ENCODE data around the gene CHMP4A.

The CHMP4A gene

GRCh38 chr14:24194873-24195185 is 18.5 kb downstream of the CHMP4A start:
- DNase-seq = no peak

GRCh38 chr14:24194186-24194872 is 19.0 kb downstream of the CHMP4A start:
- DNase-seq = no peak

GRCh38 chr14:24192933-24193332 is 20.4 kb downstream of the CHMP4A start:
- DNase-seq = no peak

GRCh38 chr14:24190416-24190815 is 22.9 kb downstream of the CHMP4A start:
- no peak for DNase-seq

- DNase-seq = no peak
Measured at GRCh38 chr14:24189460-24189859, 23.8 kb downstream of the CHMP4A start.

- DNase-seq = no peak
Measured at GRCh38 chr14:24189059-24189375, 24.3 kb downstream of the CHMP4A start.

GRCh38 chr14:24188251-24189058 is 24.8 kb downstream of the CHMP4A start, which contains the start of gene IPO4:
Gene IPO4, minus strand, starts transcription at chr14:24188816. Its CDS starts 29 bp downstream, at chr14:24188787.
- peak; percentile 82 for DNase-seq

GRCh38 chr14:24187539-24187915 is 25.8 kb downstream of the CHMP4A start:
- DNase-seq = no peak

- no peak for DNase-seq
Measured at GRCh38 chr14:24186831-24187538, 26.3 kb downstream of the CHMP4A start.

GRCh38 chr14:24185741-24186140 is 27.5 kb downstream of the CHMP4A start:
- DNase-seq = no peak

- no peak for DNase-seq
Measured at GRCh38 chr14:24185026-24185425, 28.3 kb downstream of the CHMP4A start.

- no peak for DNase-seq
Measured at GRCh38 chr14:24184104-24184970, 29.0 kb downstream of the CHMP4A start.

- no peak for DNase-seq
Measured at GRCh38 chr14:24183014-24183481, 30.2 kb downstream of the CHMP4A start.

GRCh38 chr14:24182110-24182882 is 31.0 kb downstream of the CHMP4A start:
- no peak for DNase-seq

GRCh38 chr14:24181371-24182077 is 31.8 kb downstream of the CHMP4A start:
- no peak for DNase-seq

GRCh38 chr14:24179961-24180796 is 33.1 kb downstream of the CHMP4A start:
- DNase-seq = peak; percentile 31

- DNase-seq = no peak
Measured at GRCh38 chr14:24179294-24179960, 33.9 kb downstream of the CHMP4A start.

GRCh38 chr14:24178399-24179178 is 34.7 kb downstream of the CHMP4A start:
- DNase-seq = no peak

- DNase-seq = no peak
Measured at GRCh38 chr14:24177891-24178290, 35.4 kb downstream of the CHMP4A start.

Data from T1000 (cell line).